ENCODE data around the gene CSNK1A1L.

GRCh38 chr13:37143911-37144310 lies 38.4 kb upstream of the CSNK1A1L start:
- TF ChIP-seq CTCF (IDR thresholded peaks at IDR 0.05 in 2 of 3, conservative IDR thresholded peaks at IDR 0.05 in 1 of 3; ENCODE audit: borderline replicate concordance in 1 of 3, insufficient read depth in 1 of 3, low read depth in 2 of 3, low read length in 2 of 3) (no peak), ZNF274 (IDR thresholded peaks at IDR 0.05; ENCODE audit: low read depth, low read length) (no peak), POLR2A (IDR thresholded peaks at IDR 0.05; ENCODE audit: borderline replicate concordance, extremely low read depth, insufficient read depth, insufficient read length) (no peak), EZH2phosphoT487 (IDR thresholded peaks at IDR 0.05; ENCODE audit: borderline replicate concordance) (no peak), SRF (IDR thresholded peaks at IDR 0.05; ENCODE audit: low read depth) (no peak), SP1 (IDR thresholded peaks at IDR 0.05; ENCODE audit: low read depth) (no peak), EZH2 (IDR thresholded peaks at IDR 0.05) (no peak)
